Stimulated activated CD8-positive, alpha-beta memory T cell treated with anti-CD3 and anti-CD28 coated beads, Interleukin-7, amount 100 ng/mL, for 48 hours (primary cell): ENCODE results near the gene LMOD1.
"Not testable (repeated sequence)": the region's sequence is repeated elsewhere in the genome, so short reads cannot be mapped to it uniquely, and the experiment has no call there.

ENCODE experiments used
- DNase-seq, 2 donors: peaks; one replicate each; pipeline ENCODE4 v3.0.0-alpha.2; 2020; ENCODE audit warnings: low read depth in 1 of 2; ENCODE audit errors: extremely low read depth in 1 of 2

LMOD1 gene

DNA sequence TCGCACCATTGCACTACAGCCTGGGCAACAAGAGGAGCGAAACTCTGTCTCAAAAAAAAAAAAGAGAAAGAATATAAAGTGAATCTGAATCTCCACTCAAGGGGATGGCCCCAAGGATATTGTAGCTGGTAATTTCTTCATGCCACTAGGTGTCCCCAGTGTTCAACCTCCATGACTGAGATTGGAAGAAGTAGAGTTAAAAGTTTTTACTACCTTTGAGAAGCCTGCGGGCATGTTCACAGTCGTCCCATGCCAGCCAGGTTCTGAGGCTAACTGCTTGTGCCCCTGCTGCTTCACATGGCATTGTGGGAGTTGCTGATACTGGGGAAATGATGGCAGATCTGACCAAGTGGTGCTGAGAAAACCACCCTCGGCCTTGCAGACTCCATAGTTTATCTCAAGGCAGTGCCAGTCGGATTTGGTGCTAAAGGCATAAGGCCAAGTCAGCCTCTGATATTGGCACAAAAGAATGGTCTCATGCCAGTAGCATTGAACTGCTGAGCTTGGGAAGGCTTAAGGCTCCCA, 68.4 kb downstream of the LMOD1 start:
- no peak for DNase-seq

DNA sequence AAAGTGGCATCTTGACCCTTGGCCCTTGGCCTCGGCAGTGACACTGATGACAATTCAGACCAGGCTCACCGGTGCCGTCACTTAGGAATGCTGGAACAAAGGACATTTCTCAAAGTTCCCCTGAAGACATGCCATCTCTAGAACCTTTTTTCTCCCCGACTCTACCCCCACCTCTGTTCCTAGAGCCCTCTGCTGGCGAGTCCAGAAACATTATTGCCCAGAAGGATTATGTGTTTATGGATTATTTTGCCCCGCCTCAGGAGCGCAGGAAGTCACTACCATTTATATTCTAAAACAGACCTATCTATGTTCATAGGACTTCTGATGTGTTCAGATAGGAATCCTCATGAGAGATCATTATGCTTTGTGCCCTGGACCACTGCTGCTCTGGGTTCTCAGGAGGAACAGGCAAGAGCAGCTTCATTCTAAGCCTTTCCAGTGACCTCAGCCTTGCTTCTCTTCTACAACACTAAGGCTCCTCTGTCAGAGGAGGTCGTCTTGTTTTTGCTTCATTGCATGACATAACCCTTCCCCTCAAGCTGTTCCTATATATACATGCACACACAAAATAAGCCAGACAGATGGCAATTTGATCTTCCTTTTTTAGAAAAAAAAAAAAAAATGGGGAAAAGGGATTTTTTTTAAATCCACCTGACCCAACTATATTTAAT, 70.1 kb downstream of the LMOD1 start:
- no peak for DNase-seq

DNA sequence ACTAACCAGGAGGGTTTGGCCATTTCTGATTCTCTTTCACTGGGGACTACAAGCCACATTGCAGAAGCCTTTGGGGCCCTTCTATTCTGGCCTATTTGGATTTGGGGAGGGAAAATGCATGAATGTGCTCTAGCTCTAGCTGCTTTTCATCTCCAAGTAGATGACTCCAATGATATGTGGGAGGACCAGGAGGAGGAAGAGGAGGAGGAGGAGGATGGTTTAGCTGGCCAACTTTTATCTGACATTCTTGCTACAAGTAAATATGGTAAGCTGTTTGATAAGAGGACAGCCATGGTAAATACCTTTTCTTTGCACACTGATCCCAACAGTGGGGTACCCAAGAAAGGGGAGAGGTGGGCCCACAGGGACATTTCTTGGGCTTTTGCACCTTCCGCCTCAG, 71.7 kb downstream of the LMOD1 start:
- no peak for DNase-seq

DNA sequence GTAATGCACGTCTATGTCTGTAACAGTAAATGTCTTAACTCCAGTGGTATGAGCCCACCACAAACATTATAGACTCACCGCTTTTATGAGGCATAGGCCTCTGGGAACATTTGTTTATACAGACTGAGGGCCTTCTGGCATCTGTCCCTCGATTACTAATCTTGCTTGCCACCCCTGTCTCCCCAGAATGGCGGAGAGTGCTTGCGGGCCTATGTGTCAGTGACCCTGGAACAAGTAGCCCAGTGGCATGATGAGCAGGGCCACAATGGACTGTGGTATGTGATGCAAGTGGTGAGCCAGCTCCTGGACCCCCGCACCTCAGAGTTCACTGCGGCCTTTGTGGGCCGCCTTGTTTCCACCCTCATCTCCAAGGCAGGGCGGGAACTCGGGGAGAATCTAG, 76.0 kb downstream of the LMOD1 start:
- DNase-seq: no peak

DNA sequence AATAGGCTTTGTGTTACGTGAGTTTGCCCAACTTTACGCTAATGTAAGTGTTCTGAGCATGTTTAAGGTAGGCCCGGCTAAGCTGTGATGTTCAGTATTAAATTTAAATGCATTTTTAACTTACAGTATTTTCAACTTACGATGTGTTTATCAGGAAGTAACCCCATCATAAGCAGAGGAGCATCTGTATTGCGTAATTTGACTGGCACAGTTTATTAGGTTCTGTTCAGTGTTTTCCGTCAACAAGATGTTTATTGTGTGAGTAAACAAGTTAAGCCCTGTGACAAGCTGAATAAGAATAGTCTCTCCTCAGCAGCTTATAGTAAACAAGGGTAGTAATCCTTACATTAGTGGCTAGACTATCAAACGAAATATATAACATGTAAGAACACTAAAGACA, 84.9 kb downstream of the LMOD1 start:
- DNase-seq: no peak

DNA sequence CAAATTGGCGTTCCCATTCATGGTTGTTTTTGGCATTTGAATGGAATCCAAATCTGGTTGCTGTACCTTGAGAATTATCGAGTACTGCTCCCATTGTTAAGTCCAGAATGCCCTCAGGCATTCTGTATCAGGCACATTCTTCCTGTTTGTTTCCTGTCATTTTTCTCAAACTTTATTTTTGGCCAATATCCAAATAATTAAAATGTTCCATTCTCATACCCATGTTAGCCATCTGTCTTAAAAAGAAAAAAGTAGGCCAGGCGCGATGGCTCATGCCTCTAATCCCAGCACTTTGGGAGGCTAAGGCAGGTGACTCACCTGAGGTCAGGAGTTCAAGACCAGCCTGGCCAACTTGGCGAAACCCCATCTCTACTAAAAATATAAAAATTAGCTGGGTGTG, 86.9 kb downstream of the LMOD1 start:
- no peak for DNase-seq

DNA sequence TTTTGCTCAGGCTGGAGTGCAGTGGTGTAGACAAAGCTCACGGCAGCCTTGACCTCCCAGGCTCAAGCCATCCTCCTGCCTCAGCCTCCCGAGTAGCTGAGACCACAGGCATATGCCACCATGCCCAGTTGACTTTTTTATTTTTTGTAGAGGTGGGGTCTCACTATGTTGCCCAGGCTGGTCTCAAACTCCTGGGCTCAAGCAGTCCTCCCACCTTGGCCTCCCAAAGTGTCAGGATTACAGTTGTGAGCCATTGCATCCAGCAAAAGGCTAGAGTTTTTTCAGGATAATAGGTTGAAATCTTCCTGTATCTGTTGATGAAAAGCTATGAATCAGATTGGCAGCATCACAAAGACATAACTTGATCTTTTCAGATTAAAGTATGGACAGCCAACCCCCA, 89.6 kb downstream of the LMOD1 start:
- not testable (repeated sequence) for DNase-seq

DNA sequence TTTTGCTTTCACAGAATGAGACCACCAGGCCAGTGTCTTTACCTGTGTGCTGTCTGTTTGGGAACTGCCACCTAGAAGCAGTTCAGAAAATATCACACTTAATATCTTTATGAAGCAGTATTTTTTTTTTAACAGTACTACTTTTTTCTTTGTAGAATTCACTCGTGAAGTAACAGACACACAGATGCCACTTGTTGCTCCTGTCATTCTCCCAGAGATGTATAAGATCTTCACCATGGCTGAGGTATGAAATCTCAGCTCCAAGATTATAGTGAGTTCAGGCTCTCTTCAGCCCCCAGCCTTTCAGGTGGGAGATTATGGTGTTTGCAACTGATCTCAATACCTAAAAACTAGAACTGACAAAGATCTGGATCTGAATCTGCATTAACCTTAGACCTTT, 94.4 kb downstream of the LMOD1 start:
- no peak for DNase-seq

DNA sequence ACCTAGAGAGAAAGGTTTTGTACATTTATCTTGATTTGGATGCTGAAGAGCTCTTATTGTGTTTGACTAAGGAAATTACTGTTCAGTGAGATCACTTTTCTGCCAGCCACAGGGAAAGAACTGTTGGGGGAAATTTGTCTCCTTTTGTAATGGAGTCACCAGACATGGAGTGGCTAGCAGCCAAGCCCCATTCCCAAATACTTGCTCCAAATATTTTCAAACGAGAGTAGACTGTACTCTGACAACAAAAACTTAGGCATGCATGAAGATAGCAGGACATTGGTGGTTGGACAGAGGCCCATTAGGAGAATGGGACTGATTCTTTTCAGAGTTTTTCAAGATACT, 96.3 kb downstream of the LMOD1 start:
- no peak for DNase-seq

DNA sequence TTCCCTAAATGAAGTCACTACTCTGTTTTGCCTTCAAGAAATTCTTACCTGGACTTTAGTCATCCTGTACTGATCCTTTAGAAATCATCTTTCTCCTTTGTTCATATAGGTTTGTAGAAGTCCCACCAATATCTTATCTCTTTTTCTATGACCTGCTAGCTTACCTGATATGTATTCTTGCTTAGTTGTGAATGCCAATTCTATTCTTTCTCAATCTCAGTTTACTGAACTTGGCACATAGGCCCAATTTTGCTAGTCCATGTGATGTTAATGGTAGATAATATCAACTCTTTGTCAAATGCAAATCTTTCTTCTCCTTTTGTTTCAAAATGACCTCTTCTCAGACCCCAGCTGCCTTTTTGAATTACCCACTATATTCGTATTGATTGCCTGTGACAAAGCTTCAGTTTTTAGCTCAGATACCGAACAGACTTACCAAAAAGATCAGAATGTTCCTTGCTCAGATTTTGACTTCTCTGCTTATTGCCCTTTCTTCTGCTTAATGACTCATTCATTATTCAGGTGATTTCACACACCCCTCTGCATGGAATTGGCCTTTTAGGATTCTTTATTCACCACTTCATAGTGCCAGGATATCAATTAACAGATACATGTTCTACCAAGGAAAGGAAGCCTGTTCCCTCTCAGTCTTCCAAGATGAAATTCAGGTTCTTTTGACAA, 96.8 kb downstream of the LMOD1 start:
- no peak for DNase-seq

DNA sequence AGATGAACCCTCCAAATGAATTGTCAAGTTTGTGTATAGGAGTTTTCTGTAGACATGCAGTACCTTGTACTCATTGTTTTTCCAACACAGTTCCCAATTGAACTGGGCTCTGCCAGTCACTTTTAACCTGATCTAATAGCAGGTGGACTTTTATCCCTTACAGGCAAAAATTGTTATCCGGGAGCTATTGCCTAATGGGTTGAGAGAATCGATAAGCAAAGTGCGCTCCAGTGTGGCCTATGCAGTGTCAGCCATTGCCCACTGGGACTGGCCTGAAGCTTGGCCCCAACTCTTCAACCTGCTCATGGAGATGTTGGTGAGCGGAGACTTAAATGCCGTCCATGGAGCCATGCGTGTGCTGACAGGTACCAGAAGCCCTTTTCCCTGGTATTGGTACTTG, 98.1 kb downstream of the LMOD1 start:
- no peak for DNase-seq

DNA sequence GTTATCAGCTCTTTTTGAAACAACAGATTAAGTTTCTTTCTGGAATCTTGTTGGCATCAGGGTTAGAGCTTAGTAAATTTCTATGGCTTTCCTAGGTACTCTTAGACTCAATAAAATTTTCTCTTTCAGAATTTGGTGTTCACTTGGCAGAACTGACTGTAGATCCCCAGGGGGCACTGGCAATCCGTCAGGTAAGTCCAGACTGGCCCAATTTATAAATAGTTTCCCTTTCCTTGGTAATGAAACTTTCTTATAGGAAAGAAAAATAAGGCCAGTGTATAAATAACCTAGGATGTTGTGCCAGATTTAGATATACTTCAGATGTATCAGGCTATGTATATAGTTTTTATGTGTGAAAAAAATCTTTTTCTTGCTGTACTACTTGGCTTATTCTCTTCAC, 99.2 kb downstream of the LMOD1 start:
- DNase-seq: no peak
